ENCODE data around the gene BID.
"Not testable (repeated sequence)": the region's sequence is repeated elsewhere in the genome, so short reads cannot be mapped to it uniquely, and the experiment has no call there.

Gene BID

DNA sequence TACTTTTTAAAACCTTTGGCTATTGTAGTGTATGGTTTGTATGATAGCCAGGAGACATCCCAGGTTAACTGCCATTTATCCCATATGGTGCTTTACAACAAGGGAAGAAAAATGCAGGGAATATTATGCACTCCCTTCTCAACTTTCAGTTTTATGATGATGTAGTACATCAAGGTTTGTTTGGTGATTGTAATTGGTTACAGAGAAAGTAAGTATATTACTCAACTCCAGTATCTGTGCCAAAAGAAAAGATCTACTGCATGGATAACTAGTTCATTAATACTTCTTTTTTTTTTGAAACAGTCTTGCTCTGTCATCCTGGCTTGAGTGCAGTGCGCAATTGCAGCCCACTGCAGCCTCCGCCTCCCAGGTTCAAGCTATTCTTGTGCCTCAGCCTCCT, 70.5 kb downstream of the BID start:
- no peak for DNase-seq (ENCODE audit: low read depth in 2 of 2)

GRCh38 chr22:17700778-17701177, 73.5 kb downstream of the BID start:
- no peak for DNase-seq (ENCODE audit: low read depth in 2 of 2)

DNA sequence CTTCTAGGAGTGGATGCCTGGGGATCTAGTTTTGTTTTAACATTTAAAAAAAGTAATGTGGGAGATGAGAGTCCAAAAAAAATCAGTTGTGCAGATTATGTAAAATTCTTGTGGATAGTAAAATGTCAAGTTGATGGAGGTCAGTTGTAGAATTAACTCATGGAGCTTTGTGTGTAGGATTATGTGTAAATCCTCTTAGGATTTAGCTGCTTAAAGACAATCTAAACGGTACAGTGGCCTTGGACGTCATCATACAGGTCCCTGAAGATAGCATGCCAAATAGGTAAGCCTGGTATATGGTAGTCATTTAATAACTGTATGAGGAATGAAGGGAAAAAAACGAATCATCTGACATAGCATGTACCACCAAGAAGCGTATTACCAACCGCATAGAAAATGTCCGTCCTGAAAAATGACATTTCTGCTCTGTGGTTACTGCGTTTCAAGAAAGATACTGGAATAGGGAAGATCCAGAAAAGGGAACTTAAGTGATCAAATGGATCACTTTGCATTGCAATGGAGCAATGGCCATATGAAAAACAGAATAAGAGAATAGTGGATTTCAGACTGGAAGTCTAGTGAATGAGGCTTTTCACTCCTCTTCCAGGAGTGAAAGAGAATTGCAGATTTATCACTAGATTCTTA, 74.5 kb downstream of the BID start:
- no peak for DNase-seq (ENCODE audit: low read depth in 2 of 2)

- no peak for DNase-seq (ENCODE audit: low read depth in 2 of 2)
Measured at GRCh38 chr22:17698948-17699347, 75.3 kb downstream of the BID start.

DNA sequence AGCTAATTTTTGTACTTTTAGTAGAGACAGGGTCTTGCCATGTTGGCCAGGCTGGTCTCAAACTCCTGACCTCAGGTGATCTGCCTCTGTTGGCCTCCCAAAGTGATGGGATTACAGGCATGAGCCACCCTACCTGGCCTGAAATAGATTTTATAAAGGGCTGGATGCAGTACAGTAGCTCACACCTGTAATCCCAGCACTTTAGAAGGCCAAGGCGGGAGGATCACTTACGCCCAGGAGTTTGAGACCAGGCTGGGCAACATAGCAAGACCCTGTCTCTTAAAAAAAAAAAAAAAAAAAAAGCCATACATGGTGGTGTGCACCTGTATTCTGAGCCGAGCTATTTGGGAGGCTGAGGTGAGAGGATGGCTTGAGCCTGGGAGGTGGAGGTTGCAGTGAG, 76.0 kb downstream of the BID start:
- not testable (repeated sequence) for DNase-seq (ENCODE audit: low read depth in 2 of 2)

GRCh38 chr22:17697196-17697595, 77.1 kb downstream of the BID start:
- not testable (repeated sequence) for DNase-seq (ENCODE audit: low read depth in 2 of 2)

DNA sequence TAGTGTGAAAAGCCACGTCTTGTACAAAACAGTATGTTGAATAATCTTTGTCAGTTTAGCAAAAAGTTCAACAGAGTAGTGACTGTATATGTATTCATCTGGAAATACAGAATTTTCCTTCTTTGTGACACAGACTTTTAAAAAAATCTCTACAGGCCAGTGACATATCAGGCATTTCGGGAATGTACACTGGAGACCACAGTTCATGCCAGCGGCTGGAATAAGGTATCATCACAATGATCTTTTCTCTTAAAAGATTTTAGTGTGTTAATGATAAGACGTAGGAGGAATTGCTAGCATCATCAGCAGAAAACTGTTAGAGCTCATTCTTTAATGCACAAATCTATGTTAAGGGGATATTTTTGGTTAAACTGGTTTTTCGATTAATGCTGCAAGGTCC, 78.3 kb downstream of the BID start:
- DNase-seq (ENCODE audit: low read depth in 2 of 2): no peak

DNA sequence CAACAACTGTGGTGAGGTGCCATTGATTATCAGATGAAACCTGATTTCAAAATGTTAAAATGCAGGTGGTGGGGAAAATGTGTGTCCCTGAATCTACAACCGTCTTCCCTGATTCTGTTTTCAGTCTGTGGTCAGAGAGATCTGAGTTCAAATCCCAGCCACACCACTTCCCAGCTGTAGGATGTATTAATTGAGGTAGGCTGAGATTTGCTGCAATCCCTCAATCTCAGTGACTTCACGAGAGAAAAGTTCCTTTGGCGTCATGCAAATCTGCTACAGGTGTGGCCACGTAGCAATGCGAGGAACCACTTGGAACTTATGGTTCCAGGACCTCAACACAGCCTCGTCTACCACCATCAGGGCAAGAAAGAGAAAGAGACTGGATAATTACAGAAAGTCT, 79.5 kb downstream of the BID start:
- DNase-seq (ENCODE audit: low read depth in 2 of 2): no peak

GRCh38 chr22:17694193-17694592, 80.1 kb downstream of the BID start:
- no peak for DNase-seq (ENCODE audit: low read depth in 2 of 2)

GRCh38 chr22:17692841-17693240, 81.4 kb downstream of the BID start:
- no peak for DNase-seq (ENCODE audit: low read depth in 2 of 2)

- no peak for DNase-seq (ENCODE audit: low read depth in 2 of 2)
Measured at GRCh38 chr22:17684245-17684644, 90.0 kb downstream of the BID start.

All from stimulated activated CD4-positive, alpha-beta T cell treated with anti-CD3 and anti-CD28 coated beads, Interleukin-4, amount 100 ng/mL, for 48 hours (primary cell).